ENCODE results near the gene CDKL5.

GRCh38 chrX:18649498-18649951 lies 224.1 kb downstream of the CDKL5 start:
- TF ChIP-seq CTCF (IDR thresholded peaks at IDR 0.05; ENCODE audit: insufficient read depth, low read length) (no peak), POLR2AphosphoS5 (IDR thresholded peaks at IDR 0.05; ENCODE audit: low read depth) (no peak), REST (IDR thresholded peaks at IDR 0.05; ENCODE audit: insufficient replicate concordance, low read depth) (no peak)
